GM10266 (cell line): Measurements from ENCODE around the gene KCNQ1.

Experiments
- DNase-seq: peaks from one replicate; pipeline ENCODE4 v3.0.0; 2012; ENCODE audit errors: extremely low spot score
- CTCF ChIP-seq: IDR thresholded peaks from 2 replicates; pipeline ENCODE4 v1.5.1; 2012; ENCODE audit warnings: mild to moderate bottlenecking, low read depth; ENCODE audit not compliant: control insufficient read depth, insufficient read depth; ENCODE audit errors: missing control alignments

The KCNQ1 gene

GRCh38 chr11:2803186-2804091 lies 358.6 kb downstream of the KCNQ1 start:
- no peak for TF ChIP-seq CTCF
- no peak for DNase-seq

GRCh38 chr11:2804189-2804588 lies 359.4 kb downstream of the KCNQ1 start:
- no peak for DNase-seq
- TF ChIP-seq CTCF: no peak

GRCh38 chr11:2804701-2805387 lies 360.0 kb downstream of the KCNQ1 start:
- DNase-seq: no peak

DNA sequence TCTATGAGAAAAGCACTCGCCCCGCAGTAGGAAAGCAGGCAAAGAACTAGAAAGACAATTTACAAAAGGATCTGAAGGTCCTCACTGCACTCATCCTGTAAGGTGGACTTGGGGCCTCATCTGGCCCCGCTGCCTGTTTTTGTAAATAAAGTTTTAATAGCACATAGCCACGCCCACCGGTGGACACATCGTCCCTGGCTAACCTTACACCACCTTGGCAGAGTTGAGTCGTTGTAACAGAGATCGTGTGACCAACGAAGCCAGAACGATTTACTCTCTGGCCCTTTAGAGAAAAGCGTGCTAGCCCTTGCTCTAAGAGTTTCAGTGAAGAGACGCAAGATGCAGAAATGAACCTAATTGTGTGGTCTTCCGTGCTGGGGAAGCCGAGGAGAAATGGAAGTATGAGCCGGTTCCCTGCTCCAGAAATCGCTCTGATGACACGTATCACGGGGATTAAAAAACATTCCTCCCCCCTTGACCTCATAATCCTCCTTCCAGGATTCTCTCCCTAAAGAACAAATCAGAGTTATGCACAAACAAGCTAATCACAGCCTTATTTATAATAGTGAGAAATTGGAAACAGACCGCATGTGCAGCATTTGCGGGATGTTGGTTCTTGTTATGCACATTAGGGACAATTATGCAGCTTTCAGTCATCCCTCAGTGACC lies 360.7 kb downstream of the KCNQ1 start:
- no peak for DNase-seq
- TF ChIP-seq CTCF: no peak

More at GRCh38 chr11:2804701-2805387, 360.0 kb downstream of the KCNQ1 start:
- TF ChIP-seq CTCF: no peak

DNA sequence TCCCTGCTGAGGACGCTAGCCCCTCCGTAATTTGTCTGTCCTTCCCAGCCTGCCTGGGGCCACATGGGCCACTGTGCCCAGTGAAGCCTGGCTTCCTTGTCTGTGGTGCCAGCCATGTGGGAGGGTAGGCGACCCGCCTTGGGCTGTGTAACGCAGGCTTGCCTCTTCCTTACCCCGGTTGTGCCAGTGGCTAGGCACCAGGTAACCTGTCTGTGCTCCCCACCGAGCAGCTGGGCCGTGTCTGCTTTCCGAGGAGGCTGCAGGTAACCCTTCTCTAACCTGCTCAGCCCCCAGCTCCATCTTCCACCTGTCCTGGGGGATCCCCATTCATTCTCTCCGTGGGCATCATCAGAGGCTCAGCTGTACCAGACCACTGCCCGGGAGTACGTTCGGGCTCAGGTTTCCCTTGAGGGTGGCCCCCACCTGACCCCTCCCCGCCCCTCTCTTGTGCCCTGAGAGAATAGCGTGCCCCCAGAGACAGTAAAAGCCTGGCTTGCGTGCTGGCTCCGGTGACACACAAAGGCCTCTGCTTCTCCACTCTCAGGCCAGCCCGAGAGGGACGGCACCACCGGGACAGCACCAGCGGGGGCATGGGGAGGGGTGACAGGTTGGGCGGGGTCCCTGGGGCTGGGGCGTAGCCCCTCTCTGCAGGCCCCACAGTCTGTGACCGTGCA lies 361.7 kb downstream of the KCNQ1 start:
- DNase-seq: no peak
- no peak for TF ChIP-seq CTCF

DNA sequence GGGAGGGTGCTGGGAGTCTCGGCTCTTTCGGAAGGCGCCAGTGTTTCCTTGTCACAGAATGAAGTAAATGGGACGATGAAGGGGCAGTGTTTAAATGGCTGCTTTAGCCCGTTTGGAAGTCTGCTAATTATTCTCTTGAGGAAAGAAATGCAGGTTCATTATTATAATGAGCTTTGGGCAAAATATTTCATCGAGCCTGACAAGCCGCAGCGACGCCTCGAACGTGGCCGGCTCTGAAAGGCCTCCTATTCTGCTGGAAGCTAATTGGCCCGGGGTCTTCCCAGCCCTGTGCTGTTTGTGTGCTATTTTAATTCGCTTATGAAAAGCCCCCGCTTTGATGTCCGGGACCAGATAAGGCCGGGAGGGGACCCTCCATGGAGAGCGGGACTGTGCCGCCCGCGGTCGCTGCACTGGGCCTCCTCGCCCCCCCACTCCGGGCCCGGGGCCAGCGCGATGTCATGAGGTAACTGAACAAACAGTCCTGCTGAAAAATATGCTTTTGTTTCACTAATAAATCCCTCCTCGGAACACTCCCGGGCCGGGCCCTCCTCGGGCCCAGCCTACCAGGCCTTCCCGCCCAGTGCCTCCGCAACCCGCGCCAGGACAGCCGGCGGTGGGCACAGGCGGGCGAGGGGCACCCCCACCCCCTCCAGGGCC lies 362.3 kb downstream of the KCNQ1 start:
- no peak for DNase-seq
- TF ChIP-seq CTCF: no peak
